ENCODE data around the gene APBA1. TPM values are rescaled to one million over a fixed set of nuclear protein-coding genes. Genes with fewer than 3 reads are reported as not detected.

The APBA1 gene
- total and polyA plus RNA-seq, 2 of the 4 experiments (the other 2 are of a cell fraction), result 3.8 to 5.1 TPM

DNA sequence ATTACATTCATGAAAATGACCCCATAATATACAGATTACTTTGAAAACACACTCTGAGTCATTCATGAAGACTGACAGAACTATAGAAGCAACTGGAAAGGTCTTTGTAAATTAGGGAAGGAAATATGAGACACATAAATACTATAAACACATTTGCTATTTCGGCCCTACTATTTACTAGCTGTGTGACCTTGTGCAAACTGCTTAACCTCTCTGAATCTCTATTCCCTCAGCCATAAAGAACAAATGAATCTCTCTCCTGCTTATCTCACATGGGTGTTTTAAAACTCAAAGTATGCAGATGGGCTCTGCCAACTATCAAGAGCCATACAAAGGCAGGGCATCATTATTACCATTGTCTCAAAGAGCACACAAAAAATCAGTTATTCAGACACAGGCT, 52.9 kb downstream of the APBA1 start:
- Histone ChIP-seq H4K5ac (ENCODE audit: low read depth, low read length) (no peak overlapping the region), H2BK120ac (ENCODE audit: low read depth, low read length) (no peak overlapping the region), H2BK5ac (ENCODE audit: low read depth, low read length, poor library complexity, severe bottlenecking) (no peak overlapping the region), H2AFZ (replicated peaks; ENCODE audit: low read length, poor library complexity) (no peak overlapping the region), H3K56ac (ENCODE audit: extremely low read depth, insufficient read depth, low read length) (no peak overlapping the region), H3K4me2 (ENCODE audit: low read depth, low read length) (no peak overlapping the region), H3K27ac (ENCODE audit: insufficient read depth, low read length) (no peak overlapping the region), H4K91ac (ENCODE audit: insufficient read depth, low read depth, low read length) (no peak overlapping the region), H2BK15ac (ENCODE audit: low read depth, low read length) (no peak overlapping the region), H3K27me3 (ENCODE audit: control insufficient read depth, insufficient read depth, low read length) (no peaks in the 10 kb centered on the region), H3K4me1 (ENCODE audit: control insufficient read depth, insufficient read depth, low read length) (0 out of 2 replicates have a peak, but pooled peaks cover 1% of the 10 kb centered on the region), H3K23ac (ENCODE audit: low read depth, low read length) (no peak overlapping the region), H3K9me1 (ENCODE audit: insufficient read depth, low read length) (no peaks in the 10 kb centered on the region), H2AK9ac (replicated peaks; ENCODE audit: low read depth, low read length, poor library complexity) (no peak overlapping the region), H3K9ac (ENCODE audit: low read depth, low read length) (no peak overlapping the region), H3K9me3 (ENCODE audit: control insufficient read depth, insufficient read depth, low read length) (no peaks in the 10 kb centered on the region), H3K18ac (ENCODE audit: low read depth, low read length) (no peak overlapping the region), H4K8ac (ENCODE audit: low read depth in 2 of 2, low read length in 2 of 2) (no peak overlapping the region), H2BK20ac (ENCODE audit: low read depth, low read length) (no peak overlapping the region), H3K4me3 (ENCODE audit: insufficient read depth, low read depth, low read length) (no peak overlapping the region), H3K79me1 (ENCODE audit: low read depth in 1 of 2, low read length in 2 of 2) (peaks cover 0 to 6% of the 10 kb centered on the region in 2 experiments; a peak in 2 of 4 replicates), H4K20me1 (ENCODE audit: insufficient read depth, low read length) (no peaks in the 10 kb centered on the region), H3K36me3 (ENCODE audit: control insufficient read depth, insufficient read depth, low read length) (no peaks in the 10 kb centered on the region), H2AK5ac (ENCODE audit: low read depth, low read length) (no peak overlapping the region), H3K14ac (replicated peaks; ENCODE audit: low read depth, low read length) (no peak overlapping the region), H3K4ac (ENCODE audit: low read depth, low read length) (no peak overlapping the region)
- no CpG with 5 or more reads among the region's 1 CpG for WGBS, 2 experiments (ENCODE audit: extremely low coverage in 2 of 2, insufficient read length in 1 of 2)
- ChIA-PET CTCF (no interaction called here), POLR2A (ENCODE audit: unreplicated experiment) (no interaction called here)
- in situ Hi-C loops (cut with MboI; ENCODE audit: low sequenced_read_pairs) (no loop called here), dilution Hi-C loops (cut with HindIII; ENCODE audit: low sequenced_read_pairs, unreplicated experiment) (no loop called here), intact Hi-C loops (cut with micrococcal nuclease) (no loop called here)
- TF ChIP-seq, protein P1, sequence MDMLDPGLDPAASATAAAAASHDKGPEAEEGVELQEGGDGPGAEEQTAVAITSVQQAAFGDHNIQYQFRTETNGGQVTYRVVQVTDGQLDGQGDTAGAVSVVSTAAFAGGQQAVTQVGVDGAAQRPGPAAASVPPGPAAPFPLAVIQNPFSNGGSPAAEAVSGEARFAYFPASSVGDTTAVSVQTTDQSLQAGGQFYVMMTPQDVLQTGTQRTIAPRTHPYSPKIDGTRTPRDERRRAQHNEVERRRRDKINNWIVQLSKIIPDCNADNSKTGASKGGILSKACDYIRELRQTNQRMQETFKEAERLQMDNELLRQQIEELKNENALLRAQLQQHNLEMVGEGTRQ (IDR thresholded peaks at IDR 0.05; ENCODE audit: low read depth, low read length), result no peak
- TF ChIP-seq MAZ (IDR thresholded peaks at IDR 0.05; ENCODE audit: borderline replicate concordance, low read depth, low read length) (no peak), NFE2L2 (IDR thresholded peaks at IDR 0.05; ENCODE audit: low read depth, low read length) (no peak), BHLHE40 (IDR thresholded peaks at IDR 0.05; ENCODE audit: low read depth, low read length) (no peak), RFX5 (IDR thresholded peaks at IDR 0.05; ENCODE audit: low read depth, low read length) (no peak), MAFK (IDR thresholded peaks at IDR 0.05; ENCODE audit: low read depth, low read length) (no peak), SMC3 (IDR thresholded peaks at IDR 0.05; ENCODE audit: low read depth, low read length) (no peak), FOS (IDR thresholded peaks at IDR 0.05; ENCODE audit: low read depth, low read length) (no peak), CEBPB (IDR thresholded peaks at IDR 0.05; ENCODE audit: low read depth, low read length) (no peak)
- TF ChIP-seq, protein P2, sequence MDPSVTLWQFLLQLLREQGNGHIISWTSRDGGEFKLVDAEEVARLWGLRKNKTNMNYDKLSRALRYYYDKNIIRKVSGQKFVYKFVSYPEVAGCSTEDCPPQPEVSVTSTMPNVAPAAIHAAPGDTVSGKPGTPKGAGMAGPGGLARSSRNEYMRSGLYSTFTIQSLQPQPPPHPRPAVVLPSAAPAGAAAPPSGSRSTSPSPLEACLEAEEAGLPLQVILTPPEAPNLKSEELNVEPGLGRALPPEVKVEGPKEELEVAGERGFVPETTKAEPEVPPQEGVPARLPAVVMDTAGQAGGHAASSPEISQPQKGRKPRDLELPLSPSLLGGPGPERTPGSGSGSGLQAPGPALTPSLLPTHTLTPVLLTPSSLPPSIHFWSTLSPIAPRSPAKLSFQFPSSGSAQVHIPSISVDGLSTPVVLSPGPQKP (IDR thresholded peaks at IDR 0.05; ENCODE audit: borderline replicate concordance, low read depth, low read length), result no peak
- ATAC-seq (ENCODE audit: low read depth) (no peak; the same call in 1 of the 2 replicates), DNase-seq (no peak)
- BruUV-seq (replicated peaks), result no TSS peak

All from IMR-90 (cell line).